Measurements from ENCODE around the gene SLPI.

Gene SLPI

GRCh38 chr20:45248609-45249008 is 5.8 kb downstream of the SLPI start:
- H3K27me3 ChIP-seq (ENCODE audit: insufficient read depth, low read length): peaks cover 75% of the 10 kb centered on the region
- no peak overlapping the region for H2AFZ ChIP-seq (ENCODE audit: low read length, unreplicated experiment)
- no peak overlapping the region for H3K27ac ChIP-seq (ENCODE audit: low read depth, low read length)
- H3K36me3 ChIP-seq (ENCODE audit: insufficient read depth, low read length): no peaks in the 10 kb centered on the region
- no peak overlapping the region for H3K4me3 ChIP-seq (ENCODE audit: low read depth, low read length)
- H3K4me1 ChIP-seq (ENCODE audit: control insufficient read depth, insufficient read depth, low read length, unreplicated experiment): no peaks in the 10 kb centered on the region
- no peaks in the 10 kb centered on the region for H3K79me2 ChIP-seq (ENCODE audit: control insufficient read depth, insufficient read depth, low read length, unreplicated experiment)

GRCh38 chr20:45247865-45248264 is 6.5 kb downstream of the SLPI start:
- H3K27me3 ChIP-seq (ENCODE audit: insufficient read depth, low read length): peaks cover 82% of the 10 kb centered on the region
- no peaks in the 10 kb centered on the region for H3K36me3 ChIP-seq (ENCODE audit: insufficient read depth, low read length)
- H2AFZ ChIP-seq (ENCODE audit: low read length, unreplicated experiment): no peak overlapping the region
- no peak overlapping the region for H3K4me3 ChIP-seq (ENCODE audit: low read depth, low read length)
- no peaks in the 10 kb centered on the region for H3K4me1 ChIP-seq (ENCODE audit: control insufficient read depth, insufficient read depth, low read length, unreplicated experiment)
- H3K27ac ChIP-seq (ENCODE audit: low read depth, low read length): no peak overlapping the region
- no peaks in the 10 kb centered on the region for H3K79me2 ChIP-seq (ENCODE audit: control insufficient read depth, insufficient read depth, low read length, unreplicated experiment)

GRCh38 chr20:45246109-45246508 is 8.3 kb downstream of the SLPI start:
- H3K4me1 ChIP-seq (ENCODE audit: control insufficient read depth, insufficient read depth, low read length, unreplicated experiment): no peaks in the 10 kb centered on the region
- no peak overlapping the region for H3K27ac ChIP-seq (ENCODE audit: low read depth, low read length)
- H3K27me3 ChIP-seq (ENCODE audit: insufficient read depth, low read length): peaks cover 84% of the 10 kb centered on the region
- H2AFZ ChIP-seq (ENCODE audit: low read length, unreplicated experiment): no peak overlapping the region
- no peak overlapping the region for H3K4me3 ChIP-seq (ENCODE audit: low read depth, low read length)
- no peaks in the 10 kb centered on the region for H3K79me2 ChIP-seq (ENCODE audit: control insufficient read depth, insufficient read depth, low read length, unreplicated experiment)
- no peaks in the 10 kb centered on the region for H3K36me3 ChIP-seq (ENCODE audit: insufficient read depth, low read length)

GRCh38 chr20:45238139-45238538 is 16.2 kb downstream of the SLPI start:
- Histone ChIP-seq H3K36me3 (ENCODE audit: insufficient read depth, low read length) (no peaks in the 10 kb centered on the region), H3K27ac (ENCODE audit: low read depth, low read length) (no peak overlapping the region), H3K4me3 (ENCODE audit: low read depth, low read length) (no peak overlapping the region), H2AFZ (ENCODE audit: low read length, unreplicated experiment) (no peak overlapping the region), H3K79me2 (ENCODE audit: control insufficient read depth, insufficient read depth, low read length, unreplicated experiment) (no peaks in the 10 kb centered on the region), H3K27me3 (ENCODE audit: insufficient read depth, low read length) (peaks cover 69% of the 10 kb centered on the region), H3K4me1 (ENCODE audit: control insufficient read depth, insufficient read depth, low read length, unreplicated experiment) (no peaks in the 10 kb centered on the region)

GRCh38 chr20:45235995-45236394 is 18.4 kb downstream of the SLPI start:
- no peaks in the 10 kb centered on the region for H3K79me2 ChIP-seq (ENCODE audit: control insufficient read depth, insufficient read depth, low read length, unreplicated experiment)
- no peak overlapping the region for H3K4me3 ChIP-seq (ENCODE audit: low read depth, low read length)
- no peak overlapping the region for H3K27ac ChIP-seq (ENCODE audit: low read depth, low read length)
- no peaks in the 10 kb centered on the region for H3K36me3 ChIP-seq (ENCODE audit: insufficient read depth, low read length)
- no peaks in the 10 kb centered on the region for H3K4me1 ChIP-seq (ENCODE audit: control insufficient read depth, insufficient read depth, low read length, unreplicated experiment)
- no peak overlapping the region for H2AFZ ChIP-seq (ENCODE audit: low read length, unreplicated experiment)
- H3K27me3 ChIP-seq (ENCODE audit: insufficient read depth, low read length): peaks cover 69% of the 10 kb centered on the region

- Histone ChIP-seq H3K4me3 (ENCODE audit: low read depth, low read length) (no peak overlapping the region), H2AFZ (ENCODE audit: low read length, unreplicated experiment) (no peak overlapping the region), H3K79me2 (ENCODE audit: control insufficient read depth, insufficient read depth, low read length, unreplicated experiment) (no peaks in the 10 kb centered on the region), H3K36me3 (ENCODE audit: insufficient read depth, low read length) (no peaks in the 10 kb centered on the region), H3K4me1 (ENCODE audit: control insufficient read depth, insufficient read depth, low read length, unreplicated experiment) (no peaks in the 10 kb centered on the region), H3K27me3 (ENCODE audit: insufficient read depth, low read length) (peaks cover 79% of the 10 kb centered on the region), H3K27ac (ENCODE audit: low read depth, low read length) (no peak overlapping the region)
Measured at GRCh38 chr20:45230631-45231030, 23.7 kb downstream of the SLPI start.

GRCh38 chr20:45229264-45230056 is 24.9 kb downstream of the SLPI start:
- no peaks in the 10 kb centered on the region for H3K4me1 ChIP-seq (ENCODE audit: control insufficient read depth, insufficient read depth, low read length, unreplicated experiment)
- H3K27ac ChIP-seq (ENCODE audit: low read depth, low read length): no peak overlapping the region
- H3K4me3 ChIP-seq (ENCODE audit: low read depth, low read length): no peak overlapping the region
- H3K36me3 ChIP-seq (ENCODE audit: insufficient read depth, low read length): no peaks in the 10 kb centered on the region
- H2AFZ ChIP-seq (ENCODE audit: low read length, unreplicated experiment): no peak overlapping the region
- peaks cover 84% of the 10 kb centered on the region for H3K27me3 ChIP-seq (ENCODE audit: insufficient read depth, low read length)
- H3K79me2 ChIP-seq (ENCODE audit: control insufficient read depth, insufficient read depth, low read length, unreplicated experiment): no peaks in the 10 kb centered on the region

- no peak overlapping the region for H3K27ac ChIP-seq (ENCODE audit: low read depth, low read length)
- H3K4me1 ChIP-seq (ENCODE audit: control insufficient read depth, insufficient read depth, low read length, unreplicated experiment): no peaks in the 10 kb centered on the region
- H3K4me3 ChIP-seq (ENCODE audit: low read depth, low read length): no peak overlapping the region
- H3K79me2 ChIP-seq (ENCODE audit: control insufficient read depth, insufficient read depth, low read length, unreplicated experiment): no peaks in the 10 kb centered on the region
- H3K27me3 ChIP-seq (ENCODE audit: insufficient read depth, low read length): peaks cover 83% of the 10 kb centered on the region
- no peaks in the 10 kb centered on the region for H3K36me3 ChIP-seq (ENCODE audit: insufficient read depth, low read length)
- no peak overlapping the region for H2AFZ ChIP-seq (ENCODE audit: low read length, unreplicated experiment)
Measured at GRCh38 chr20:45226287-45226686, 28.1 kb downstream of the SLPI start.

GRCh38 chr20:45223136-45223535 is 31.2 kb downstream of the SLPI start:
- Histone ChIP-seq H3K4me3 (ENCODE audit: low read depth, low read length) (no peak overlapping the region), H2AFZ (ENCODE audit: low read length, unreplicated experiment) (no peak overlapping the region)

GRCh38 chr20:45221076-45221475 is 33.3 kb downstream of the SLPI start, which contains the start of gene SEMG2:
Gene SEMG2 (plus strand): TSS chr20:45221373. CDS start chr20:45221390, 17 bp downstream.
- no peaks in the 10 kb centered on the region for H3K4me1 ChIP-seq (ENCODE audit: control insufficient read depth, insufficient read depth, low read length, unreplicated experiment)
- peaks cover 78% of the 10 kb centered on the region for H3K27me3 ChIP-seq (ENCODE audit: insufficient read depth, low read length)
- no peak within 1 kb of the TSS for H2AFZ ChIP-seq (ENCODE audit: low read length, unreplicated experiment)
- no peaks in the 10 kb centered on the region for H3K79me2 ChIP-seq (ENCODE audit: control insufficient read depth, insufficient read depth, low read length, unreplicated experiment)
- no peaks in the 10 kb centered on the region for H3K36me3 ChIP-seq (ENCODE audit: insufficient read depth, low read length)
- no peak within 1 kb of the TSS for H3K27ac ChIP-seq (ENCODE audit: low read depth, low read length)
- no peak within 1 kb of the TSS for H3K4me3 ChIP-seq (ENCODE audit: low read depth, low read length)

More at GRCh38 chr20:45223136-45223535, 31.2 kb downstream of the SLPI start:
- Histone ChIP-seq H3K27me3 (ENCODE audit: insufficient read depth, low read length) (peaks cover 87% of the 10 kb centered on the region), H3K4me1 (ENCODE audit: control insufficient read depth, insufficient read depth, low read length, unreplicated experiment) (no peaks in the 10 kb centered on the region), H3K27ac (ENCODE audit: low read depth, low read length) (no peak overlapping the region), H3K79me2 (ENCODE audit: control insufficient read depth, insufficient read depth, low read length, unreplicated experiment) (no peaks in the 10 kb centered on the region), H3K36me3 (ENCODE audit: insufficient read depth, low read length) (no peaks in the 10 kb centered on the region)

GRCh38 chr20:45218636-45219035 is 35.7 kb downstream of the SLPI start:
- H3K27ac ChIP-seq (ENCODE audit: low read depth, low read length): no peak overlapping the region
- H3K36me3 ChIP-seq (ENCODE audit: insufficient read depth, low read length): no peaks in the 10 kb centered on the region
- H3K4me1 ChIP-seq (ENCODE audit: control insufficient read depth, insufficient read depth, low read length, unreplicated experiment): no peaks in the 10 kb centered on the region
- H3K27me3 ChIP-seq (ENCODE audit: insufficient read depth, low read length): peaks cover 63% of the 10 kb centered on the region
- no peak overlapping the region for H3K4me3 ChIP-seq (ENCODE audit: low read depth, low read length)
- no peak overlapping the region for H2AFZ ChIP-seq (ENCODE audit: low read length, unreplicated experiment)
- no peaks in the 10 kb centered on the region for H3K79me2 ChIP-seq (ENCODE audit: control insufficient read depth, insufficient read depth, low read length, unreplicated experiment)

Measured in ACC112 (cell line).